Cardiac fibroblast (primary cell): ENCODE results near the gene MXD3.
"Not testable (repeated sequence)": the region's sequence is repeated elsewhere in the genome, so short reads cannot be mapped to it uniquely, and the experiment has no call there.

Experiments used
- DNase-seq, 2 donors: peaks; one replicate each; pipeline versions ENCODE4 v3.0.0 to v3.0.0-alpha.2; 2010; ENCODE audit warnings: low read depth in 2 of 2
- H3K4me3 ChIP-seq, 2 donors: replicated peaks in 1 of 2; 1 replicate in 1 of 2; 2 replicates in 1 of 2; pipeline ENCODE4 v1.5.1; 2011; ENCODE audit warnings: low read depth in 2 of 2, low read length in 2 of 2, mild to moderate bottlenecking in 2 of 2, moderate library complexity in 1 of 2
- TF ChIP-seq, protein P1 (sequence below): IDR thresholded peaks from one replicate; pipeline ENCODE4 v1.5.1; 2011; ENCODE audit warnings: low read depth, mild to moderate bottlenecking, low read length, inconsistent platforms

Gene MXD3

DNA sequence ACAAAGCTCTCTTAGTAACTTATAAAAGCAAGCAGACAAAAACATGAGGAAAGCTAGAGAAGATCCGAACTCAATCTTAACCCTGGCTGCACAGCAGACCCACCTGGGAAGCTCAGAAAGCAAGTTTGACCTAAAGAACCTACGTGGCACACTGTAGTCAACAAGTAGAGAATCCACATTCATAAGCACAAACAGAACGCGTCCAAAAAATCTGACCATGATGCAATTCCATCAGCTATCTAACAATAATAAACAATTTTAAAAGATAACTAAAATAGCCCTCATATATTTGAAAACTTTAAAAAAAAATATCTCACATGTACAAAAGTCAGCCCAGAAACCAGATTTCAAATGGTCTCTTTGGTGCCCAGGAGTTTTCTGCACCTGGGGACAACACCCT is 35.1 kb upstream of the MXD3 start:
- no peak for DNase-seq
- TF ChIP-seq, protein P1, sequence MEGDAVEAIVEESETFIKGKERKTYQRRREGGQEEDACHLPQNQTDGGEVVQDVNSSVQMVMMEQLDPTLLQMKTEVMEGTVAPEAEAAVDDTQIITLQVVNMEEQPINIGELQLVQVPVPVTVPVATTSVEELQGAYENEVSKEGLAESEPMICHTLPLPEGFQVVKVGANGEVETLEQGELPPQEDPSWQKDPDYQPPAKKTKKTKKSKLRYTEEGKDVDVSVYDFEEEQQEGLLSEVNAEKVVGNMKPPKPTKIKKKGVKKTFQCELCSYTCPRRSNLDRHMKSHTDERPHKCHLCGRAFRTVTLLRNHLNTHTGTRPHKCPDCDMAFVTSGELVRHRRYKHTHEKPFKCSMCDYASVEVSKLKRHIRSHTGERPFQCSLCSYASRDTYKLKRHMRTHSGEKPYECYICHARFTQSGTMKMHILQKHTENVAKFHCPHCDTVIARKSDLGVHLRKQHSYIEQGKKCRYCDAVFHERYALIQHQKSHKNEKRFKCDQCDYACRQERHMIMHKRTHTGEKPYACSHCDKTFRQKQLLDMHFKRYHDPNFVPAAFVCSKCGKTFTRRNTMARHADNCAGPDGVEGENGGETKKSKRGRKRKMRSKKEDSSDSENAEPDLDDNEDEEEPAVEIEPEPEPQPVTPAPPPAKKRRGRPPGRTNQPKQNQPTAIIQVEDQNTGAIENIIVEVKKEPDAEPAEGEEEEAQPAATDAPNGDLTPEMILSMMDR: no peak
- H3K4me3 ChIP-seq: no peak overlapping the region

DNA sequence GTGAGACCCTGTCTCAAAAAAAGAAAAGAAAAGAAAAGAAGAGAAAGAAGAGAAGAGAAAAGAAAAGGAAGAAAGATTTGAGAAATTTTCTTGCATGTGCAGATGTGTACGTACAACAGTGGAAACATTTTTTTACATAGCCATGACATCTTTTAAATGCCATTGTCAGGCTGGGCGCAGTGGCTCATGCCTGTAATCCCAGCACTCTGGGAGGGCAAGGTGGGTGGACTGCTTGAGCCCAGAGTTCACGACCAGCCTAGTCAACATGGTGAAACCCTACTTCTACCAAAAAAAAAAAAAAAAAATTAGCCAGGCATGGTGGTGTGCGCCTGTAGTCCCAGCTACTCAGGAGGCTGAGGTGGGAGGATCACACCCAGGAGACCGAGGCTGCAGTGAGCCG is 33.2 kb upstream of the MXD3 start:
- TF ChIP-seq, protein P1: no peak
- no peak for DNase-seq
- H3K4me3 ChIP-seq: no peak overlapping the region

DNA sequence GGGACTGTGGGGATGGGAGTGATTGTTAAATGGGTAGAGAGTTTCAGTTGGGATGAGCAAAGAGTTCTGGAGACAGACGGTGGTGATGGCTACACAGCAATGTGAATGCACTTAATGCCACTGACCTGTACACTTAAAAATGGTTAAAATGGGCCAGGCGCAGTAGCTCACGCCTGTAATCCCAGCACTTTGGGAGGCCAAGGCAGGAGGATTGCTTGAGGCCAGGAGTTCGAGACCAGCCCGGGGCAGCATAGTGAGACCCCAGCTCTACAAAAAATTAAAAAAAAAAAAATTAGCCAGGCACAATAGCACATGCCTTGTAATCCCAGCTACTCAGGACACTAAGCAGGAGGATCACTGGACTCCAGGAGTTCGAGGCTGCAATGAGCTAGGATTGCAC is 32.1 kb upstream of the MXD3 start:
- TF ChIP-seq, protein P1: no peak
- H3K4me3 ChIP-seq: no peak overlapping the region
- DNase-seq: no peak

DNA sequence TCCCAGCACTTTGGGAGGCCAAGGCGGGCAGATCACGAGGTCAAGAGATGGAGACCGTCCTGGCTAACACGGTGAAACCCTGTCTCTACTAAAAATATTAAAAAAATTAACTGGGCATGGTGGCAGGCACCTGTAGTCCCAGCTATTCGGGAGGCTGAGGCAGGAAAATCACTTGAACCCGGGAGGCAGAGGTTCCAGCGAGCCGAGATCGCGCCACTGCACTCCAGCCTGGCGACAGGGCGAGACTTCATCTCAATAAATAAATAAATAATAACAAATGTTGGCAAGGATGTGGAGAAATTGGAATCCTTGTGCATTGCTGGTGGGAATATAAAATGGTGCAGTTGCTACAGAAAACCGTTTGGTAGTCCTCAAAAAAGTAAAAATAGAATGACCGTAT is 31.3 kb upstream of the MXD3 start:
- not testable (repeated sequence) for H3K4me3 ChIP-seq, DNase-seq

DNA sequence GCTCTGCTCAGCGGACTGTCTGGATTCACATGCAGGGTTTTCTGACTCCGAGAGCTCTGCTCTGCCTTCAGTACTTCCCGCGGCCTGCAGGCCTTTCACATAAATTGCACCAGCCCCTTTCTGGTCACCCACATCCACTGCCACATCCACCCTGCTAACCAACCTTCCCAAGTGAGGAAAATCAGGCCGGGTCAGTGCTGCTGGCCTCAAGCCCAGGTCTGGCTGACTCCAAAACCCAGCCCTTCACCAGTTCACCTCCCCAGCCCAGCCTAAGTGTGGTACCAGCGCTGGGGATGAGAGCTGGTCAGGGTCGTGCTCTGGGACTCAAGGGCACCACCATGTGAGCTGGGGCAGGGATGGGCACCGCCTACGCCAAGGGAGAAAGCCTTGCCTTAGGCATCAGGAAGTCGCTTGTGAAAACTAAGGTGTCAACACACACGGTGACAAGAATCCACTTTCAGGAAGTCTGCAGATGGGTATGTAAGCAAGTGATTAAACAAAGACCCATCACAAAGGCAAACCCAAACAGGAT is 27.5 kb upstream of the MXD3 start:
- TF ChIP-seq, protein P1: no peak
- no peak for DNase-seq
- no peak overlapping the region for H3K4me3 ChIP-seq

DNA sequence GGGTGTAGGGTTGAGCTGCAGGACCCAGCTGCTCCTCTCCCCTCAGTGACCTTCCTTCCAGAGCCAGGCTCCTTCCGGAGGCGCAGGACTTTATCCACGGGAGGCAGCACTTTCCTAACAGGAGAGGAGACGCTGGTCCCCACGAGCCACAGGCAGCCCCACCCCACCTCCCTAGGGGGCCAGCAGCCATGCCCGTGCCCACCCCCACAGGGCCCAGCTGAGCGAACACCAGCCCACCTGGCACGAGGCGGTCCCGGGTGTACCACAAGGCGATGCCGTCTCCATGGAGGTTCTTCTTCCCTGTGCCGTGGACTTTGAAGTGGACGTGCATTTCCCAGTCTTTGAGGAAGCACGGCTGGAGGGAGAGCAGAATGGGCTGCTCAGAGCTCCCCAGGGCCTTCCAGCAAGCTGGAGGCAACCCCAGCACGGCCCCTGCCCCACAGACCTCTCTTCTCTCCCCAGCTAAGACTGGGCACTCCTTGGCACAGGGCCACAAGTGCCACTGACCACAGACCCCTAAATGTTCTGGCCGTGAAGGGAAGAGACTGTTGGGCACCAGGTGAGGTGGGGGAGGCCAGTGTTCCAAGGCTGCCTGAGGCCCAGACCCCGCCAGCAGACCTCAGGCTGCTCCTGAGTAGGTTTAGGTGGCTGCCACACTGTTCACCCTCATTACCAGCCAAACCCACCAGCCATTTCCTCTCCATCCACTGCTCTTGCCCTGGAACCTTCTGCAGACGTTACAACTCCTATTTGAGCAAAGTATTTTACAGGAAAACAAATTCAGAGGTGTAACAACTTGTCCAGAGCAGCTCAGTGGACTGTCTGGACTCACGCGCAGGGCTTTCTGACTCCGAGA is 26.8 kb upstream of the MXD3 start:
- no peak for DNase-seq
- H3K4me3 ChIP-seq: no peak overlapping the region
- TF ChIP-seq, protein P1: no peak

DNA sequence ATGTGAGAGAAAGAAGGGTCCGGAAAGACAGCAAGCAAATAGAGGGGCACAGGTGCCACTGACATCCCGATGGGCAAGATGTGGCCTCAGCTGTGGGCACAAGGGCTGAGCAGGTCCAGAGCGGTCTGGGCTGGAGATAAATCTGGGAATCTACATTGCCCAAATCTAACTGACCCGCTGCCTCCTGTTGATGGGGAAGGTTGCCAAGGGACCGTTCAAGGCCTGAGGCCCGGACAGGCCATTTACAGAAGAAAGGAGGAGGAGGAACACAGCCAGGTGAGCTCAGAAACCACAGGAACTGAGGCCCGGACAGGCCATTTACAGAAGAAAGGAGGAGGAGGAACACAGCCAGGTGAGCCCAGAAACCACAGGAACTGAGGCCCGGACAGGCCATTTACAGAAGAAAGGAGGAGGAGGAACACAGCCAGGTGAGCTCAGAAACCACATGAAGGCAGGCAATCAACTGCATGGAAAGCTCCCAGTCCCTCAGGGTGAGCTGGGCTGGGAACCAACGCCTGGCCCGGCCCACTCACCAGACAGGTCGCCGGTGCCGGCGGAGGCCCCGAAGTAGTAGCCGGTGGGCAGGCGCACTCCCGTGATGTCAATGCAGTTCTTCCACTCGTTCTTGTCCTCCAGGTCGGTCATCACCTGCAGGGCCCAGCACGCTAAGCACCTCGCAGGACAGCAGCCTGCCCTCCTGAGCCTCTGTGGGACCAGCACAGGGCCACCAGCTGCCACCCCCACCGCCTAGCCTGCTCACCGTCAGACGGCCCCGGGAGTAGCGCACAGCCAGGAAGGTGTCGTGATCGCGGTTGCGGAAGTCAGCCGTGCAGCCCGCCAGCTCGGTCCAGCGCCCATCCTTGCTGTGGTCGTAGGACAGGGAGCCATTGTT is 25.2 kb upstream of the MXD3 start:
- H3K4me3 ChIP-seq: no peak overlapping the region
- no peak for DNase-seq
- TF ChIP-seq, protein P1: no peak
